OCI-LY7 (cell line): ENCODE results near the gene ADAMTS4. TPM values are rescaled to one million over a fixed set of nuclear protein-coding genes. Genes with fewer than 3 reads are reported as not detected.

Experiments
- BruUV-seq: library from RNA; stranded (reverse); fragments of 400-500 nt; replicated peaks from 2 replicates; lab custom pipeline; 2021; lab: Mats Ljungman, UMichigan
- CTCF ChIA-PET: fragments of 300-600 bp; sonication (Branson Sonifier 250); formaldehyde crosslinking; loops from one replicate; lab custom pipeline; 2022; ENCODE audit warnings: antibody characterized with exemption; ENCODE audit not compliant: unreplicated experiment; lab: Charles Lee
- POLR2A ChIA-PET: fragments of 300-600 bp; sonication (Branson Sonifier 250); formaldehyde crosslinking; loops from one replicate; lab custom pipeline; 2022; ENCODE audit warnings: antibody characterized with exemption; lab: Charles Lee
- DNase-seq: peaks from one replicate; pipeline ENCODE4 v3.0.0-alpha.2; 2015; ENCODE audit warnings: low spot score
- H2AFZ ChIP-seq: fragments of 200-600 bp; sonication (generic), shearing (Covaris generic); 2 replicates; pipeline ENCODE4 v1.6.1; 2014; ENCODE audit warnings: mild to moderate bottlenecking, antibody characterized with exemption, low read length, moderate library complexity
- H3K27ac ChIP-seq: fragments of 200-600 bp; sonication (generic); 2 replicates; pipeline ENCODE4 v1.5.1; 2014; ENCODE audit warnings: mixed run types, low read depth, mild to moderate bottlenecking, moderate library complexity, low read length, inconsistent platforms; ENCODE audit not compliant: poor library complexity, severe bottlenecking
- H3K36me3 ChIP-seq: fragments of 200-600 bp; sonication (generic); 2 replicates; pipeline ENCODE4 v1.6.1; 2014; ENCODE audit warnings: mild to moderate bottlenecking, antibody characterized with exemption, low read length, moderate library complexity, mixed read lengths; ENCODE audit not compliant: insufficient read depth
- H3K4me1 ChIP-seq: fragments of 200-600 bp; sonication (generic); 2 replicates; pipeline ENCODE4 v1.5.1; 2014; ENCODE audit warnings: mild to moderate bottlenecking, low read length; ENCODE audit not compliant: insufficient read depth, poor library complexity, severe bottlenecking
- H3K4me2 ChIP-seq: fragments of 200-600 bp; sonication (generic); 2 replicates; pipeline ENCODE4 v1.6.1; 2014; ENCODE audit warnings: mild to moderate bottlenecking, low read length
- H3K4me3 ChIP-seq: fragments of 200-600 bp; sonication (generic); 2 replicates; pipeline ENCODE4 v1.5.1; 2014; ENCODE audit warnings: mild to moderate bottlenecking, low read depth, low read length; ENCODE audit not compliant: poor library complexity, severe bottlenecking
- H3K79me2 ChIP-seq: fragments of 200-600 bp; sonication (generic); 2 replicates; pipeline ENCODE4 v1.6.1; 2016; ENCODE audit warnings: low read depth, mild to moderate bottlenecking, low read length, moderate library complexity, mixed read lengths; ENCODE audit not compliant: insufficient read depth
- H3K9me2 ChIP-seq: fragments of 200-600 bp; sonication (generic); 2 replicates; pipeline ENCODE4 v1.6.1; 2016; ENCODE audit warnings: mild to moderate bottlenecking, low read length, mixed read lengths; ENCODE audit not compliant: insufficient read depth
- H3K9me3 ChIP-seq: fragments of 200-600 bp; sonication (generic); 2 replicates; pipeline ENCODE4 v1.6.1; 2014; ENCODE audit warnings: mild to moderate bottlenecking, mixed run types, low read length, mixed read lengths
- H4K20me1 ChIP-seq: fragments of 200-600 bp; sonication (generic); 2 replicates; pipeline ENCODE4 v1.6.1; 2014; ENCODE audit warnings: mild to moderate bottlenecking, antibody characterized with exemption, low read length, moderate library complexity, mixed read lengths; ENCODE audit not compliant: insufficient read depth
- EZH2phosphoT487 ChIP-seq: fragments of 200-600 bp; sonication (generic); IDR thresholded peaks from 2 replicates; pipeline ENCODE4 v1.6.1; 2018; ENCODE audit warnings: low read depth, borderline replicate concordance, mild to moderate bottlenecking, mixed run types, antibody characterized with exemption, low read length, moderate library complexity, mixed read lengths
- intact Hi-C: fragments of 100-400 bp; cut with micrococcal nuclease; formaldehyde crosslinking; loops from one replicate; pipeline ENCODE4 v1.10.0; 2022; ENCODE audit not compliant: unreplicated experiment
- total RNA-seq, 2 experiments: library from RNA; depleted of rRNA in 1 of 2; stranded (reverse); fragments of >200 nt in 1 of 2; shearing (Covaris generic) in 1 of 2; gene quantifications; 2 replicates each; pipeline ENCODE4 v1.2.3, GENCODE V29; 2014 to 2022
- TF ChIP-seq, protein P1 (sequence below): fragments of 200-600 bp; sonication (generic); conservative IDR thresholded peaks from 2 replicates; pipeline ENCODE4 v1.5.1; 2014; ENCODE audit warnings: mild to moderate bottlenecking, antibody characterized with exemption, low read length, moderate library complexity, mixed read lengths

ADAMTS4 gene
- total RNA-seq, 2 experiments from 2014 or later, result 0.03 to 0.15 TPM

DNA sequence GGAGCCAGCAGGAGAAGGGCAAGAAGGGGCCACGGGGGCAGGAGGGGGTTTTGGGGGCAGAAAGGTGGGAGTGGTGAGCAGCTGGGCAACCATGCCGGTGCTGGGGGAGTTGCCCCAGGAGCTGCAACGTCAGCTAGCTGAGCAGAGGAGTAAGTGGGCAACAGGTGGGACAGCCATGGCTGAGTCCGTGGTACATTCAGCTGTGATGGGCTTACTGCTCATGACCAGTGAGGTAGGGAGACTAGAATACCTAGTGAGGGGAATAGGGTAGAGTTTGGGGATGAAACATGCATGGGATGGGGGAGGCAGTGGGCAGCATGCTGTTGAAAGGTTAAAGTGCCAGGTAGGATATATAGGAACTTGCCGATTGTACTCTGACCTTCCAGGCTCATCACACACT lies 37.2 kb downstream of the ADAMTS4 start:
- H4K20me1 ChIP-seq, result no peaks in the 10 kb centered on the region
- peaks cover 4% of the 10 kb centered on the region; the same call in 1 of the 2 replicates for H3K79me2 ChIP-seq
- ChIA-PET POLR2A (interaction anchor here (0.6 kb wide), 1 partner anchor 32 kb away, joined by 3 read pairs; no protein-coding TSS in a partner anchor), CTCF (no interaction called here)
- no TSS peak for BruUV-seq
- no peak for DNase-seq
- no peak overlapping the region for H3K4me2 ChIP-seq
- H2AFZ ChIP-seq, result no peak overlapping the region
- H3K9me2 ChIP-seq, result no peaks in the 10 kb centered on the region
- H3K4me1 ChIP-seq, result peaks cover 25% of the 10 kb centered on the region
- peaks cover 40% of the 10 kb centered on the region; the same call in 1 of the 2 replicates for H3K36me3 ChIP-seq
- H3K27ac ChIP-seq, result no peak overlapping the region
- intact Hi-C loops, result no loop called here
- H3K4me3 ChIP-seq, result no peak overlapping the region
- TF ChIP-seq, protein P1, sequence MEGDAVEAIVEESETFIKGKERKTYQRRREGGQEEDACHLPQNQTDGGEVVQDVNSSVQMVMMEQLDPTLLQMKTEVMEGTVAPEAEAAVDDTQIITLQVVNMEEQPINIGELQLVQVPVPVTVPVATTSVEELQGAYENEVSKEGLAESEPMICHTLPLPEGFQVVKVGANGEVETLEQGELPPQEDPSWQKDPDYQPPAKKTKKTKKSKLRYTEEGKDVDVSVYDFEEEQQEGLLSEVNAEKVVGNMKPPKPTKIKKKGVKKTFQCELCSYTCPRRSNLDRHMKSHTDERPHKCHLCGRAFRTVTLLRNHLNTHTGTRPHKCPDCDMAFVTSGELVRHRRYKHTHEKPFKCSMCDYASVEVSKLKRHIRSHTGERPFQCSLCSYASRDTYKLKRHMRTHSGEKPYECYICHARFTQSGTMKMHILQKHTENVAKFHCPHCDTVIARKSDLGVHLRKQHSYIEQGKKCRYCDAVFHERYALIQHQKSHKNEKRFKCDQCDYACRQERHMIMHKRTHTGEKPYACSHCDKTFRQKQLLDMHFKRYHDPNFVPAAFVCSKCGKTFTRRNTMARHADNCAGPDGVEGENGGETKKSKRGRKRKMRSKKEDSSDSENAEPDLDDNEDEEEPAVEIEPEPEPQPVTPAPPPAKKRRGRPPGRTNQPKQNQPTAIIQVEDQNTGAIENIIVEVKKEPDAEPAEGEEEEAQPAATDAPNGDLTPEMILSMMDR, result no peak
- TF ChIP-seq EZH2phosphoT487, result no peak
- no peaks in the 10 kb centered on the region for H3K9me3 ChIP-seq

DNA sequence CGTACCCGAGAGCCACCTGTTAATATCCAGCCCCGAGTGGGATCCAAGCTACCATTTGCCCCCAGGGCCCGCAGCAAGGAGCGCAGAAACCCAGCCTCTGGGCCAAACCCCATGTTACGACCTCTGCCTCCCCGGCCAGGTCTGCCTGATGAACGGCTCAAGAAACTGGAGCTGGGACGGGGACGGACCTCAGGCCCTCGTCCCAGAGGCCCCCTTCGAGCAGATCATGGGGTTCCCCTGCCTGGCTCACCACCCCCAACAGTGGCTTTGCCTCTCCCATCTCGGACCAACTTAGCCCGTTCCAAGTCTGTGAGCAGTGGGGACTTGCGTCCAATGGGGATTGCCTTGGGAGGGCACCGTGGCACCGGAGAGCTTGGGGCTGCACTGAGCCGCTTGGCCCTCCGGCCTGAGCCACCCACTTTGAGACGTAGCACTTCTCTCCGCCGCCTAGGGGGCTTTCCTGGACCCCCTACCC lies 38.1 kb downstream of the ADAMTS4 start:
- no peak for DNase-seq

DNA sequence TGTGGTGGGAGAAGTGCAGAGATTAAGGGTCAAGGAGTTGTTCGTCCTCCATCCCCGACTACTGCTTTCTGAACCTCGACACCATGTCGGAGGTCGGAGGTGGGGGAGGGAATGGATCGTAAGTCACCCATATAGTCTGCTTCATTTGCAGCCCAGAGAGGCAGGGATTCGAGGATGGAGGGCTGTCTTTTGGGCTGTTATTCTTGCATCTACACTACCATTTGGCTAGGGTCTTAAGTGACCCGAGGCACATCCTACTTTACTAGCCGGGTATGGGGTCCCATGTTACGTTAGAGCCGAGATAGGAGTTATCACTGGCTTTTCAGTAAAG lies 39.0 kb downstream of the ADAMTS4 start:
- POLR2A ChIA-PET, result no interaction called here
- CTCF ChIA-PET, result no interaction called here
- Histone ChIP-seq H3K4me1 (peaks cover 22% of the 10 kb centered on the region), H3K4me2 (peak overlapping the region; percentile 85), H4K20me1 (no peaks in the 10 kb centered on the region), H3K27ac (peak overlapping the region; percentile 38), H3K4me3 (peak overlapping the region; percentile 82), H2AFZ (peak overlapping the region; percentile 82), H3K79me2 (peaks cover 10% of the 10 kb centered on the region; the same call in 1 of the 2 replicates), H3K9me3 (no peaks in the 10 kb centered on the region), H3K36me3 (peaks cover 37% of the 10 kb centered on the region; the same call in 1 of the 2 replicates), H3K9me2 (no peaks in the 10 kb centered on the region)
- DNase-seq, result no peak
- TF ChIP-seq, protein P1, result no peak
- TF ChIP-seq EZH2phosphoT487, result no peak
- BruUV-seq, result no TSS peak
- intact Hi-C loops, result loop anchor here (5.0 kb wide), 1 partner anchor 163 kb away; no protein-coding TSS in a partner anchor

More for the DNA sequence above, 38.1 kb downstream of the ADAMTS4 start:
- Histone ChIP-seq H3K9me2 (no peaks in the 10 kb centered on the region), H3K4me1 (peaks cover 25% of the 10 kb centered on the region), H2AFZ (no peak overlapping the region), H3K27ac (no peak overlapping the region), H3K4me3 (no peak overlapping the region), H3K4me2 (peak overlapping the region; percentile 85; the same call in 1 of the 2 replicates), H3K79me2 (peaks cover 6% of the 10 kb centered on the region; the same call in 1 of the 2 replicates), H3K9me3 (no peaks in the 10 kb centered on the region), H4K20me1 (no peaks in the 10 kb centered on the region), H3K36me3 (peaks cover 40% of the 10 kb centered on the region; the same call in 1 of the 2 replicates)
- BruUV-seq, result no TSS peak
- ChIA-PET CTCF (no interaction called here), POLR2A (no interaction called here)
- no peak for TF ChIP-seq EZH2phosphoT487
- TF ChIP-seq, protein P1, result no peak
- intact Hi-C loops, result no loop called here
